Measurements from ENCODE around the gene MRLN. TPM values are rescaled to one million over a fixed set of nuclear protein-coding genes. Genes with fewer than 3 reads are reported as not detected.
"Not testable (repeated sequence)": the region's sequence is repeated elsewhere in the genome, so short reads cannot be mapped to it uniquely, and the experiment has no call there.

MRLN gene
- total RNA-seq, 4 donors from 2014 or later, result not detected

DNA sequence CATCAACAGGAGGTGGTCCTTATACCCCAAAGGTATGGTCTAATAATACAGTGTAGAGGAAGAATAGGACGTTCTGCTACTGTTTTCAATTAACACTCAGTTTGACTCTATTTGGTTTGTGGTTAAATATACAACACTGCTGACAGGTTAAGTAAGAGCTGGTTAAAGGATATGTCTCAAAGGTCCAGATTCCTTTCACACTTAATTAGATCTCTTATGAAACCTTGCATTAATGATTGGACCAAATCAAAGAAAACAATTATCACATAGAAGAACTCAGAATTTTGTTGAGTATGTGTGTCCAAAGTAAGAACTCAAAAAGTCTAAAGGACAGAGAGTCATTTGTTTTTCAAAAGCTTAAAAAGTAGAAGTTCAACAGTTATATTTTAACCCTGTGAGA, 18.0 kb downstream of the MRLN start:
- Histone ChIP-seq H3K4me1 (no peaks in the 10 kb centered on the region), H3K9me3 (no peaks in the 10 kb centered on the region), H3K4me3 (no peak overlapping the region), H3K27ac (no peak overlapping the region), H3K27me3 (no peaks in the 10 kb centered on the region), H3K36me3 (no peaks in the 10 kb centered on the region)
- 71 to 78% methylated on average over 1 of the region's 1 CpG for WGBS, 2 donors (ENCODE audit: low coverage in 1 of 2)
- no peak for TF ChIP-seq EP300 (IDR thresholded peaks at IDR 0.05)
- no peak for TF ChIP-seq POLR2AphosphoS5 (IDR thresholded peaks at IDR 0.05)
- TF ChIP-seq, protein P1, sequence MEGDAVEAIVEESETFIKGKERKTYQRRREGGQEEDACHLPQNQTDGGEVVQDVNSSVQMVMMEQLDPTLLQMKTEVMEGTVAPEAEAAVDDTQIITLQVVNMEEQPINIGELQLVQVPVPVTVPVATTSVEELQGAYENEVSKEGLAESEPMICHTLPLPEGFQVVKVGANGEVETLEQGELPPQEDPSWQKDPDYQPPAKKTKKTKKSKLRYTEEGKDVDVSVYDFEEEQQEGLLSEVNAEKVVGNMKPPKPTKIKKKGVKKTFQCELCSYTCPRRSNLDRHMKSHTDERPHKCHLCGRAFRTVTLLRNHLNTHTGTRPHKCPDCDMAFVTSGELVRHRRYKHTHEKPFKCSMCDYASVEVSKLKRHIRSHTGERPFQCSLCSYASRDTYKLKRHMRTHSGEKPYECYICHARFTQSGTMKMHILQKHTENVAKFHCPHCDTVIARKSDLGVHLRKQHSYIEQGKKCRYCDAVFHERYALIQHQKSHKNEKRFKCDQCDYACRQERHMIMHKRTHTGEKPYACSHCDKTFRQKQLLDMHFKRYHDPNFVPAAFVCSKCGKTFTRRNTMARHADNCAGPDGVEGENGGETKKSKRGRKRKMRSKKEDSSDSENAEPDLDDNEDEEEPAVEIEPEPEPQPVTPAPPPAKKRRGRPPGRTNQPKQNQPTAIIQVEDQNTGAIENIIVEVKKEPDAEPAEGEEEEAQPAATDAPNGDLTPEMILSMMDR (IDR thresholded peaks at IDR 0.05), result no peak
- no peak for TF ChIP-seq POLR2A (IDR thresholded peaks at IDR 0.05)
- ATAC-seq, result no peak

DNA sequence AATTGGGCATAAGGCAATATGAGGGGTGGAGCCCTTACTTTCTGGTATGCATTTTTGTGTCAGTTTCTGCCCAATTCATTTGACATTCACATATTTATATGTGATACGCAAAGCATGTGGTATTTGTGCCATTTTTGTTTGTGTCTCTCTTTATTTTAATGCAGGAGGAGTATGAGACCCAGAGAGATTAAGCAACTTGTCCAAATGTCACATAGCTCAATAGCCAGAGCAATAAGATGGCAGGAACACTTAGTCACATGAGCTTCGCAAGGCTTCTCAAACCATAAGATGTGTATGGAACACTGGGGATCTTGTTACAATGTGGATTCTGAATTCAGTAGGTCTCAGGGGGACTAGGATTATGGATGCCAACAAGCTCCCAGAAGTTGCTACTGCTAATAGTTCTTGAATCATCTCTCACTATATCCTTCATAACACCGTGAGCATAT, 19.2 kb downstream of the MRLN start:
- Histone ChIP-seq H3K27me3 (no peaks in the 10 kb centered on the region), H3K36me3 (no peaks in the 10 kb centered on the region), H3K9me3 (no peaks in the 10 kb centered on the region), H3K27ac (no peak overlapping the region), H3K4me3 (no peak overlapping the region), H3K4me1 (no peaks in the 10 kb centered on the region)
- no peak for TF ChIP-seq EP300 (IDR thresholded peaks at IDR 0.05)
- TF ChIP-seq, protein P1 (IDR thresholded peaks at IDR 0.05), result no peak
- TF ChIP-seq POLR2AphosphoS5 (IDR thresholded peaks at IDR 0.05), result no peak
- no peak for TF ChIP-seq POLR2A (IDR thresholded peaks at IDR 0.05)
- no peak for ATAC-seq
- 65 to 70% methylated on average over 3 of the region's 3 CpGs for WGBS, 2 donors (ENCODE audit: low coverage in 1 of 2)

DNA sequence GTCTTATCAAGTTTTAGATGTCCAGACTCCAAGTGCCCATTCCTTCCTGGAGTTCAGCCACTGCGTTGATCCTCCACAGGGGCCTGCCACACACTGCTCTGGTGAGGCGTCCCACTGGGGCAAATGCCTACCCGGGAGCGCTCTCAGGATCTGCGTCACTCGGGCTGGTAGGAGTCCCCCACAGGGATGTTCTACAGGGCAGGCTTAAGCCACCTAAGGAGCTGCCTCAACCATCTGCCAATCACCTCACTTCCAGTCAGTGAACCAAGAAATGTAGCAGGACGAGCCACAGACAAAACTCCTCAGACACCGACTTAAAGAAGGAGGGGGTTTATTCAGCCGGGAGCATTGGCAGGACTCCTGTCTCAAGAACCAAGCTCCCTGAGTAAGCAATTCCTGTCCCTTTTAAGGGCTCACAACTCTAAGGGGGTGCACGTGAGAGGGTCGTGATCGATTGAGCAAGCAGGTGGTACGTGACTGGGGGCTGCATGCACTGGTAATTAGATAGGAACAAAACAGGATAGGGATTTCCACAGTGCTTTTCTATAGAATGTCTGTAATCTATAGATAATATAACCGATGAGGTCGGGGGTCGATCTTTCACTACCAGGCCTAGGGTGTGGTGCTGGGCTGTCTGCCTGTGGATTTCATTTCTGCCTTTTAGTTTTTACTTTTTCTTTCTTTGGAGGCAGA, 19.8 kb downstream of the MRLN start:
- not testable (repeated sequence) for H3K36me3 ChIP-seq, H3K27ac ChIP-seq, H3K4me3 ChIP-seq, H3K27me3 ChIP-seq, H3K4me1 ChIP-seq, H3K9me3 ChIP-seq, ATAC-seq
- WGBS, 2 donors (ENCODE audit: low coverage in 1 of 2), result 93 to 100% methylated on average over 4 to 8 of the region's 16 CpGs

DNA sequence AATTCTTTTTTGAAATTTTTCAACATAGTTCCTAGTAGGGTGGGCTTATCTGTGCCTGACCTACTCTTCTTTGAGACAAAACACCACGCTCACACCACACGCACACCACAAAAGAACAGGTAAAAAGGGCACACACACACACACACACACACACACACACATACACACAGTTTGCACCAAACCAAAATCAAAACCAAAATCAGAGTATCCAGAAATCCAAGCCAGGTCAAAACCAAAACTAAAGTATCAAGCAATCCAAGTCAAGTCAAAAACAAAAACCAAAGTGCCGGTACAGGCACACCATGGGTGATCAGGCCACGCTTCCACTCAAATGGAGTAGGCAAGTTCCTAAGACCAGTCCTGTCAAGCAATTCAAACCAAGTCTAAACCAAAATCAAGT, 20.4 kb downstream of the MRLN start:
- not testable (repeated sequence) for ATAC-seq, H3K36me3 ChIP-seq, H3K4me3 ChIP-seq, H3K4me1 ChIP-seq, H3K27me3 ChIP-seq, H3K27ac ChIP-seq, H3K9me3 ChIP-seq
- WGBS, 2 donors (ENCODE audit: low coverage in 1 of 2), result 80 to 100% methylated on average over 1 to 2 of the region's 4 CpGs

DNA sequence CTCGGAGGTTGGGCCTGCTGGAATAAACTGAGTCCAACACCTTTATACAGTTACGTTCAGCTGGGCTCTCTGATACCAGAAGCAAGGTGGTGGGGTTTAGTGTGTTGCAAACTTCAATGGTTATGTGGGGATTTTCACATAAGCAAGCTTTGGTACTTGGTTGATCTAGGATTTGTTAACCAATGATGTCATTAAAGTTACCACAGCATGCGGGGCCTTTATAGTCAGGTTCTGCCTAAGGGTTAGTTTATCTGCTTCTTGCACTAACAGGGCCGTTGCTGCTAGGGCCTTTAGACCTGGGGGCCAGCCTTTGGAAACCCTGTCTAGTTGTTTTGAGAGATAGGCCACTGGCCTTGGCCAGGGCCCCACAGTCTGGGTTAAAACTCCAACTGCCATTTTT, 24.1 kb downstream of the MRLN start:
- 82% methylated on average over 2 of the region's 4 CpGs; no CpG with 5 or more reads in 1 of the 2 donors for whole genome bisulfite sequencing, 2 donors (ENCODE audit: low coverage in 1 of 2)

DNA sequence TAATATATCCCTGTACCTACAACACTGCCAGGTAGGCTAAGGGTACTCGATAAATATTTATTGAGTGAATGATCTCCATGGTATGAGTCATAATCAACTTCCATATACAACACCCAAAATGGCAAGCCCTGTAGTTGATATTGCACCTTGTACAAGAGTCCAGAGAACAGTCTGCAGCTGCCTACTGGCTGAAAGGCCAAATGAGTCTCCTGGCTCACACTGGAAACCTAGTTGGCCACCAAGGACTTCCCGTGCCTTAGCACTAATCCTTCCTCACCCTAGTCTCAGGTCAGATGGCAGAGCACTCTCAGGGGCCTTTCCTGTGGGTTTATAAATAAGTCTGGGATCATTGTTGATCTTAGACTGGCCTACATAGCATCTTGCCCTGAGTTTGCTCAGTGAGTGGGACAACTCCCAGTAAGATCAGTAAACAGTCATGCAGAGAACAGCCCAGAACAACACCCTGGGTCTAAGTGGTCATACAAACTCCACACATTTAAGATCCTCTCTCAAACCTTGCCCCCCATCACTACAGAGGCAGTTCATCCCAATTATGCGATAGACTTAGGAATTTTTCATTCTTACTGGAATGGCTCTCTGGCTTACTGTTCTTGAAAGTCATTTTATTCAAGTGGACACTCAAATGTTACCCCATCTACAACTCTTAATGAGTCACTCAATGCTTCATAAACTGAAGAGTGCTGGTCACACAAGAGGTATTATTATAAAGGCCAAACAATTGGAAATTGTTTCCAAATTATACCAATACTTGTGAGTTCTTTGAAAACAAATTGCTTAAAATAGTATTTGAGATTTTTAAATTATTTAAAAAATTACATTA, 28.9 kb downstream of the MRLN start:
- Histone ChIP-seq H3K9me3 (no peaks in the 10 kb centered on the region), H3K27me3 (no peaks in the 10 kb centered on the region), H3K4me1 (no peaks in the 10 kb centered on the region), H3K36me3 (no peaks in the 10 kb centered on the region), H3K27ac (no peak overlapping the region), H3K4me3 (no peak overlapping the region)
- TF ChIP-seq POLR2AphosphoS5 (IDR thresholded peaks at IDR 0.05) (no peak), EP300 (IDR thresholded peaks at IDR 0.05) (no peak), POLR2A (IDR thresholded peaks at IDR 0.05) (no peak)
- TF ChIP-seq, protein P1 (IDR thresholded peaks at IDR 0.05), result no peak
- no peak for ATAC-seq
- 92 to 100% methylated on average over 2 of the region's 3 CpGs for WGBS, 2 donors (ENCODE audit: low coverage in 1 of 2)

More for the DNA sequence above, 24.1 kb downstream of the MRLN start:
- H3K27ac ChIP-seq, ATAC-seq, H3K4me3 ChIP-seq, H3K9me3 ChIP-seq, H3K27me3 ChIP-seq, H3K36me3 ChIP-seq, H3K4me1 ChIP-seq: not testable (repeated sequence)

Data from gastroesophageal sphincter (tissue), 4 donors.